Mucosa of descending colon (tissue), 3 donors: ENCODE results near the gene OR2A25. TPM values are rescaled to one million over a fixed set of nuclear protein-coding genes. Genes with fewer than 3 reads are reported as not detected.

Experiments
- ATAC-seq: fragments of 200-7000 bp; cut with Tn5 transposase; one replicate; pipeline ENCODE4 v1.9.1; 2020; ENCODE audit warnings: mild to moderate bottlenecking, moderate library complexity
- DNase-seq, 3 donors: peaks; one replicate each; pipeline ENCODE4 v3.0.0-alpha.2; 2020
- H3K36me3 ChIP-seq: fragments of 200-600 bp; one replicate; pipeline ENCODE4 v1.8.0; 2021; ENCODE audit warnings: low read depth, mild to moderate bottlenecking
- H3K4me1 ChIP-seq: fragments of 200-600 bp; one replicate; pipeline ENCODE4 v1.8.0; 2021; ENCODE audit warnings: low read depth, mild to moderate bottlenecking
- H3K4me3 ChIP-seq: fragments of 200-600 bp; one replicate; pipeline ENCODE4 v1.8.0; 2021; ENCODE audit warnings: mild to moderate bottlenecking
- H3K9me3 ChIP-seq: fragments of 200-600 bp; one replicate; pipeline ENCODE4 v1.8.0; 2021; ENCODE audit warnings: mild to moderate bottlenecking
- CTCF ChIP-seq: fragments of 200-600 bp; IDR thresholded peaks from one replicate; pipeline ENCODE4 v1.8.0; 2022; ENCODE audit warnings: antibody characterized with exemption, mild to moderate bottlenecking
- intact Hi-C, 2 donors: fragments of 100-400 bp; cut with DNase I in 1 of 2; cut with micrococcal nuclease in 1 of 2; formaldehyde crosslinking; loops; one replicate each; pipeline versions ENCODE4 v1.11.0 to v1.11.1; 2022; cut with DNase I, micrococcal nuclease
- long read RNA-seq, 2 donors: library from polyadenylated mRNA; unstranded; transcript quantifications; one replicate each; pipeline ENCODE4 v2.0.0, GENCODE V29; 2019 to 2021
- total RNA-seq, 3 donors: library from RNA; stranded (reverse); fragmentation: NEBNext Ultra II Directional in 2 of 3; extraction: Animal tissue kit (Norgen Biotek cat#: 25700) in 2 of 3; gene quantifications; one replicate each; pipeline versions ENCODE4 v1.2.1 to v1.2.4, GENCODE V29; 2021 to 2023
- donor health status: DM: no; HTN: no; CAD: no; lungs with moderate emphysema.
- donor health status: DM: no; HTN: no; CAD: no.
- donor health status: DM: no; HTN: yes; CAD: no.

The OR2A25 gene
- not detected for total RNA-seq
- long read RNA-seq, donor 1: 0 reads
- long read RNA-seq, donor 2: 0 reads

GRCh38 chr7:144069511-144069910, at the start of gene OR2A25:
Gene OR2A25 (plus strand): TSS chr7:144069811. CDS start chr7:144074220, 4,409 bp downstream.
- no peak for ATAC-seq
- DNase-seq: no peak
- H3K4me3 ChIP-seq: no peak within 1 kb of the TSS
- TF ChIP-seq CTCF: no peak
- H3K9me3 ChIP-seq: no peaks in the 10 kb centered on the region
- H3K4me1 ChIP-seq: no peaks in the 10 kb centered on the region
- intact Hi-C loops: no loop called here
- no peaks in the 10 kb centered on the region for H3K36me3 ChIP-seq

GRCh38 chr7:144020340-144020739, 49.3 kb upstream of the OR2A25 start:
- intact Hi-C loops: no loop called here
- Histone ChIP-seq H3K36me3 (no peaks in the 10 kb centered on the region), H3K4me3 (no peak overlapping the region), H3K4me1 (no peaks in the 10 kb centered on the region), H3K9me3 (no peaks in the 10 kb centered on the region)
- no peak for TF ChIP-seq CTCF
- ATAC-seq (no peak), DNase-seq (no peak)

GRCh38 chr7:144022169-144022568, 47.4 kb upstream of the OR2A25 start:
- no peak for ATAC-seq
- no peaks in the 10 kb centered on the region for H3K36me3 ChIP-seq
- H3K9me3 ChIP-seq: no peaks in the 10 kb centered on the region
- no peaks in the 10 kb centered on the region for H3K4me1 ChIP-seq
- H3K4me3 ChIP-seq: no peak overlapping the region
- DNase-seq: no peak
- intact Hi-C loops: no loop called here
- TF ChIP-seq CTCF: no peak

- ATAC-seq: no peak
- intact Hi-C loops: no loop called here
- Histone ChIP-seq H3K9me3 (no peaks in the 10 kb centered on the region), H3K36me3 (no peaks in the 10 kb centered on the region), H3K4me3 (no peak overlapping the region), H3K4me1 (no peaks in the 10 kb centered on the region)
- DNase-seq: no peak
- no peak for TF ChIP-seq CTCF
Observed at GRCh38 chr7:144023171-144023827, 46.3 kb upstream of the OR2A25 start.

- no peak for DNase-seq
- no peak overlapping the region for H3K4me3 ChIP-seq
- no peak for ATAC-seq
- no peaks in the 10 kb centered on the region for H3K36me3 ChIP-seq
- intact Hi-C loops: no loop called here
- TF ChIP-seq CTCF: no peak
- H3K9me3 ChIP-seq: no peaks in the 10 kb centered on the region
- no peaks in the 10 kb centered on the region for H3K4me1 ChIP-seq
Observed at GRCh38 chr7:144024213-144024612, 45.4 kb upstream of the OR2A25 start.
